A673 (cell line): ENCODE measurements around the gene SUMF1. TPM values are rescaled to one million over a fixed set of nuclear protein-coding genes. Genes with fewer than 3 reads are reported as not detected.

ENCODE experiments used
- Bru-seq: library from RNA; stranded (reverse); fragments of 400-500 nt; gene quantifications from one replicate; lab custom pipeline; 2021; lab: Mats Ljungman, UMichigan
- BruChase-seq, 2 experiments: library from RNA; stranded (reverse); fragments of 400-500 nt; gene quantifications; one replicate each; lab custom pipeline; 2021; lab: Mats Ljungman, UMichigan
- BruUV-seq: library from RNA; stranded (reverse); fragments of 400-500 nt; replicated peaks from 2 replicates; lab custom pipeline; 2021; lab: Mats Ljungman, UMichigan
- CTCF ChIA-PET: fragments of 300-600 bp; sonication (Branson Sonifier 250); formaldehyde crosslinking; loops from one replicate; lab custom pipeline; 2022; ENCODE audit warnings: antibody characterized with exemption; lab: Charles Lee
- POLR2A ChIA-PET: fragments of 300-600 bp; sonication (Branson Sonifier 250); formaldehyde crosslinking; loops from one replicate; lab custom pipeline; 2022; ENCODE audit warnings: antibody characterized with exemption; ENCODE audit not compliant: low non-redundant PET; lab: Charles Lee
- DNase-seq: peaks from one replicate; pipeline ENCODE4 v3.0.0-alpha.2; 2015; ENCODE audit warnings: low spot score
- H3K27ac ChIP-seq: fragments of 200-600 bp; sonication (generic); 2 replicates; pipeline ENCODE4 v1.5.1; 2016; ENCODE audit warnings: mixed run types, low read depth, mild to moderate bottlenecking, mixed read lengths, antibody characterized with exemption, low read length; ENCODE audit not compliant: poor library complexity, severe bottlenecking
- H3K27me3 ChIP-seq: fragments of 200-600 bp; sonication (generic); replicated peaks from 2 replicates; pipeline ENCODE4 v1.6.1; 2017; ENCODE audit warnings: mixed run types, low read depth, mild to moderate bottlenecking, mixed read lengths, antibody characterized with exemption, low read length; ENCODE audit not compliant: insufficient read depth, poor library complexity
- H3K36me3 ChIP-seq: fragments of 200-600 bp; sonication (generic); 2 replicates; pipeline ENCODE4 v1.6.1; 2016; ENCODE audit warnings: mixed run types, mild to moderate bottlenecking, mixed read lengths, antibody characterized with exemption, low read length; ENCODE audit not compliant: insufficient read depth, poor library complexity, severe bottlenecking
- H3K4me1 ChIP-seq: fragments of 200-600 bp; sonication (generic); 2 replicates; pipeline ENCODE4 v1.6.1; 2017; ENCODE audit warnings: mixed run types, mild to moderate bottlenecking, mixed read lengths, antibody characterized with exemption, low read length; ENCODE audit not compliant: insufficient read depth, poor library complexity, severe bottlenecking
- H3K4me3 ChIP-seq: fragments of 200-600 bp; sonication (generic); 2 replicates; pipeline ENCODE4 v1.5.1; 2016; ENCODE audit warnings: low read depth, mixed run types, mild to moderate bottlenecking, mixed read lengths, low read length; ENCODE audit not compliant: poor library complexity, severe bottlenecking
- H3K9me3 ChIP-seq: fragments of 200-600 bp; sonication (generic); 2 replicates; pipeline ENCODE4 v1.6.1; 2016; ENCODE audit warnings: mixed run types, low read depth, mild to moderate bottlenecking, mixed read lengths, antibody characterized with exemption, low read length; ENCODE audit not compliant: poor library complexity, severe bottlenecking
- EZH2 ChIP-seq: fragments of 200-600 bp; sonication (generic); IDR thresholded peaks from 2 replicates; pipeline ENCODE4 v1.6.1; 2017; ENCODE audit warnings: borderline replicate concordance, low read depth, mild to moderate bottlenecking, mixed read lengths, antibody characterized with exemption, low read length; ENCODE audit not compliant: poor library complexity, severe bottlenecking
- intact Hi-C: fragments of 100-400 bp; cut with micrococcal nuclease; formaldehyde crosslinking; loops from one replicate; pipeline ENCODE4 v1.10.0; 2022; ENCODE audit not compliant: unreplicated experiment
- long read RNA-seq: library from polyadenylated mRNA; stranded (forward); transcript quantifications from one replicate; pipeline ENCODE4 v2.0.0, GENCODE V29; 2022
- total RNA-seq: library from RNA; stranded (reverse); gene quantifications from 2 replicates; pipeline ENCODE4 v1.2.3, GENCODE V29; 2021
- TF ChIP-seq, protein P1 (sequence below): fragments of 300-800, 200-600 bp; sonication (generic); conservative IDR thresholded peaks from 2 replicates; pipeline ENCODE4 v1.5.1; 2017; ENCODE audit warnings: low read depth, mild to moderate bottlenecking, antibody characterized with exemption, low read length, moderate library complexity, mixed read lengths

The SUMF1 gene
- total RNA-seq (7.3 and 7.8 TPM in 2 replicates), Bru-seq, nascent RNA (percentile 64 among the genes with signal in this experiment), BruChase-seq, experiment 1, labeled RNA remaining after a 2-hour chase (percentile 57 among the genes with signal in this experiment), BruChase-seq, experiment 2, labeled RNA remaining after a 6-hour chase (percentile 54 among the genes with signal in this experiment)
- long read RNA-seq, transcript SUMF1-201 (9 exons, 2,159 nt) = major isoform, 34 of 48 reads
- long read RNA-seq, partial matches to known transcripts = 4 of 48 reads
- long read RNA-seq, other reads (novel, unspliced or antisense) = 9 of 48 reads

DNA sequence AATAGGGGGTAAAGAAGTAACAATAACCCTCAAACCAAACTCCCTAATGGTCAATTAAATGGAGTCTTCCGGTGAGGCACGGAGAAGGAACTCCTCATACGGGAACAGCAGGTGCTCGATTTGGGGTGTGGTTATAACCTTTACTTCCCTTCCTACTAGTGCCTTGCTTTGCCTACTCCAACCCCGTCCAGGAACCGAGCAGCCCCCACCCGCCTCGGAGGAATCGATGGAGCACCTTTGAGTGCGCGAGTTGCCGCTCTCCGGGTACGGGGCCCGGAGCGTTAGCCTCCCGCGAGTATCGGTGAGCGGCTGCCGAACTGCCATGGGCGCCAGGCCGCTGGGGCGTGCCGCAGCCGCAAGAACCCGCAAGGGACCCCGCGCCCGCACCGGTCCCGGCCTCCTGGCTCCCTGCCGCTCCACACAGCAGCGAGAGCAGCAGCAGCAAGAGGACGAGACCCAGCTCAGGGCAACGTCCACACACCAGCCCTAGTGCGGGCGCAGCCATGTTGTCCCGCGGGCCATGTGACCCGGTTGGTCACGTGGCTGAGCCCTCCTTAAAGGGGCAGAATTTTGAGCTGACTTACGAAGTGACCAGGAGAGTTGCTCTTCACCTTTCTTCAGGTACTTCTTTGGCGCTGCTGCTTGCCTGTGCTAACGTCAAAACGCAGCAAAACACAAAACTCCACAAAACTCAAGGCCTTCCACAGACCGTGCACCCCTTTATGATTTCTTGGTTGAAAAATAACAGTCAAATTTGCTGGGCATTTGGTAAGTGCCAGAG lies at the start of gene SUMF1:
Gene SUMF1, minus strand, starts transcription at position 529 of the 781 bp plus-strand sequence. Its CDS starts 24 bp downstream, at position 505.
- peaks cover 5% of the 10 kb centered on the region for H3K27me3 ChIP-seq
- ChIA-PET POLR2A (no interaction called here), CTCF (interaction anchor here (0.5 to 1.1 kb wide), 2 partner anchors 97 to 166 kb away, joined by 3 read pairs; no protein-coding TSS in a partner anchor)
- BruUV-seq = TSS peak; percentile 44
- peak; percentile 85 for DNase-seq
- H3K4me3 ChIP-seq = peak within 1 kb of the TSS; percentile 72
- H3K9me3 ChIP-seq = no peaks in the 10 kb centered on the region
- H3K27ac ChIP-seq = peak within 1 kb of the TSS; percentile 72
- TF ChIP-seq, protein P1, sequence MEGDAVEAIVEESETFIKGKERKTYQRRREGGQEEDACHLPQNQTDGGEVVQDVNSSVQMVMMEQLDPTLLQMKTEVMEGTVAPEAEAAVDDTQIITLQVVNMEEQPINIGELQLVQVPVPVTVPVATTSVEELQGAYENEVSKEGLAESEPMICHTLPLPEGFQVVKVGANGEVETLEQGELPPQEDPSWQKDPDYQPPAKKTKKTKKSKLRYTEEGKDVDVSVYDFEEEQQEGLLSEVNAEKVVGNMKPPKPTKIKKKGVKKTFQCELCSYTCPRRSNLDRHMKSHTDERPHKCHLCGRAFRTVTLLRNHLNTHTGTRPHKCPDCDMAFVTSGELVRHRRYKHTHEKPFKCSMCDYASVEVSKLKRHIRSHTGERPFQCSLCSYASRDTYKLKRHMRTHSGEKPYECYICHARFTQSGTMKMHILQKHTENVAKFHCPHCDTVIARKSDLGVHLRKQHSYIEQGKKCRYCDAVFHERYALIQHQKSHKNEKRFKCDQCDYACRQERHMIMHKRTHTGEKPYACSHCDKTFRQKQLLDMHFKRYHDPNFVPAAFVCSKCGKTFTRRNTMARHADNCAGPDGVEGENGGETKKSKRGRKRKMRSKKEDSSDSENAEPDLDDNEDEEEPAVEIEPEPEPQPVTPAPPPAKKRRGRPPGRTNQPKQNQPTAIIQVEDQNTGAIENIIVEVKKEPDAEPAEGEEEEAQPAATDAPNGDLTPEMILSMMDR = no peak
- TF ChIP-seq EZH2 = no peak
- no peaks in the 10 kb centered on the region for H3K4me1 ChIP-seq
- intact Hi-C loops = no loop called here
- no peaks in the 10 kb centered on the region for H3K36me3 ChIP-seq

- BruUV-seq = no TSS peak
- Histone ChIP-seq H3K4me1 (no peaks in the 10 kb centered on the region), H3K27me3 (no peaks in the 10 kb centered on the region), H3K4me3 (no peak overlapping the region), H3K36me3 (no peaks in the 10 kb centered on the region), H3K9me3 (no peaks in the 10 kb centered on the region), H3K27ac (no peak overlapping the region)
- intact Hi-C loops = no loop called here
- CTCF ChIA-PET = no interaction called here
- TF ChIP-seq, protein P1 = no peak
- TF ChIP-seq EZH2 = no peak
- POLR2A ChIA-PET = no interaction called here
- DNase-seq = no peak
Measured at GRCh38 chr3:4515916-4516579, 49.0 kb upstream of the SUMF1 start.

DNA sequence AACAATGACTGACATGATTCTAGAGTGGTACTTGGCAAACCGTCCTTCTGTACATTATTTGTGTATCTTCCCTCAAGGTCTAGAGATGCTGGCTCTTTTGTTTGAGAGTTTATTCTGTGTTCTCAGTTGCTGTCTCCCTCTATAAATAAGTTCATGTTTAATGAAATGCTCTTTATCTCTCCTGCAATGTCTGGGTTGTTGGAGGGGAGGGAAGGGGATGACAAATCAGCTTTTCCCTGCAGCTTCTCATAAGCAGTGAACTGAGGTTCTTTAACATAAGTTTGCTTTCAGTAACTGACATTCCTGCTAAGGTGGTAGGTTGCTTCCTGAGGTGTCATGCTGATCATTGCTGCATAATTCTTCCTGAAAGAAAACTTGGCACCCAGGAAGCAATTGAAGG lies 47.8 kb upstream of the SUMF1 start:
- Histone ChIP-seq H3K4me1 (no peaks in the 10 kb centered on the region), H3K4me3 (no peak overlapping the region), H3K36me3 (no peaks in the 10 kb centered on the region), H3K9me3 (no peaks in the 10 kb centered on the region), H3K27ac (no peak overlapping the region), H3K27me3 (no peaks in the 10 kb centered on the region)
- CTCF ChIA-PET = no interaction called here
- no peak for TF ChIP-seq EZH2
- TF ChIP-seq, protein P1 = no peak
- no peak for DNase-seq
- intact Hi-C loops = no loop called here
- BruUV-seq = no TSS peak
- POLR2A ChIA-PET = interaction anchor here (0.6 kb wide), 1 partner anchor 21 kb away, joined by 3 read pairs; no protein-coding TSS in a partner anchor
